Naive thymus-derived CD8-positive, alpha-beta T cell (primary cell): Measurements from ENCODE around the gene SOX8. TPM values are rescaled to one million over a fixed set of nuclear protein-coding genes. Genes with fewer than 3 reads are reported as not detected.

Source experiments
- ATAC-seq, 2 donors: fragments of 150-1000 bp; cut with Tn5 transposase in 1 of 2; sonication (Bioruptor Pico), chemical (Tn5 transposase) in 1 of 2; 1 replicate in 1 of 2; 2 replicates in 1 of 2; pipeline ENCODE4 v1.10.0; 2021; ENCODE audit warnings: mild to moderate bottlenecking in 2 of 2, moderate library complexity in 2 of 2
- POLR2A ChIA-PET: fragments of 350-600 bp; sonication (Branson Sonifier 250); formaldehyde crosslinking; loops from one replicate; lab custom pipeline; 2021; ENCODE audit warnings: antibody characterized with exemption; lab: Charles Lee
- DNase-seq, 10 donors: peaks; one replicate each; pipeline versions ENCODE4 v3.0.0 to v3.0.0-alpha.2; 2020 to 2022
- H3K27ac Mint-ChIP-seq, 10 donors: one replicate each; pipeline ENCODE4 v1.8.0; 2020 to 2022; ENCODE audit warnings: mild to moderate bottlenecking in 10 of 10, mixed read lengths in 10 of 10, moderate library complexity in 4 of 10, inconsistent platforms in 1 of 10
- H3K27me3 Mint-ChIP-seq, 5 donors: one replicate each; pipeline ENCODE4 v1.8.0; 2021 to 2022; ENCODE audit warnings: mixed read lengths in 5 of 5
- H3K36me3 Mint-ChIP-seq, 3 donors: one replicate each; pipeline ENCODE4 v1.8.0; 2020 to 2022; ENCODE audit warnings: mixed read lengths in 3 of 3, mild to moderate bottlenecking in 2 of 3, inconsistent platforms in 1 of 3
- H3K4me1 Mint-ChIP-seq, 4 donors: one replicate each; pipeline ENCODE4 v1.8.0; 2021 to 2022; ENCODE audit warnings: mixed read lengths in 4 of 4
- H3K4me3 Mint-ChIP-seq, 10 donors: one replicate each; pipeline ENCODE4 v1.8.0; 2020 to 2022; ENCODE audit warnings: mild to moderate bottlenecking in 10 of 10, mixed read lengths in 10 of 10, moderate library complexity in 6 of 10, inconsistent platforms in 1 of 10
- H3K9me3 Mint-ChIP-seq, 9 donors: one replicate each; pipeline ENCODE4 v1.8.0; 2020 to 2022; ENCODE audit warnings: mixed read lengths in 9 of 9, mild to moderate bottlenecking in 3 of 9, inconsistent platforms in 1 of 9, moderate library complexity in 1 of 9
- polyA plus RNA-seq, 3 donors: library from polyadenylated mRNA; unstranded; fragments of 300-500 nt; fragmentation: Illumina TruSeq; gene quantifications; one replicate each; pipeline ENCODE4 v1.2.3, GENCODE V29; 2021
- total RNA-seq, 8 experiments: library from RNA in 2 of 8; stranded (reverse) in 2 of 8; gene quantifications; one replicate each; pipeline ENCODE4 v1.2.3 and lab custom pipeline; 2021 to 2026

Gene SOX8
- total and polyA plus RNA-seq, 5 experiments from 2014 or later, result 1.3 to 5.1 (median 3.0) TPM

DNA sequence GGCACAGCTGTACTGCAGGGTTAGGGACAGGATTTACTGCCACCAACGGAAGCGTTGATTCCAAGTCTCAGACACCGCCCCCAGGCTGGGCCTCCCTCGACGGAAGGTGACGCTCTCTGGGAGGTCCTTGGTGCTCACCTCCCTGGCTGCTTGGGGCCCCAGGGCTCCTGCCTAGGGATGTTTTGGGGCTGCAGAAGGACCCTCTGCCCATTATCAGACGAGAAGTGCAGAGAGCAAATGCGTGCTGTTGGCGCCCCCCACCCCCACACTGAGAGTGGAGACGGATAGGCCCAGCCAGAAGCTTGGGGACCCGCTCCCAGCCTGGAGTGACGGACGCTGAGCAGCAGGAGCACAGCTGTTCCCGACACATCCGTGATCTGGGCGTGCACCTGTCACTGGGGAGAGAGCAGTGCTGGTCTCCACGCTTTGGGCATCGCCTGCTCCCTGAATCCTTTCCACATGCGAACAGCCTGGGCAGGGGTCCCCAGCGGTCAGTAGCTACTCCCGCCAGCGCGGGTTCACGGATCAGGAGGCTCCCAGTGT lies 5.1 kb upstream of the SOX8 start:
- peaks cover 10 to 39% (median 18%) of the 10 kb centered on the region in 4 donors for H3K4me1 Mint-ChIP-seq
- H3K36me3 Mint-ChIP-seq, result peaks cover 0 to 2% (median 0%) of the 10 kb centered on the region in 3 donors
- ATAC-seq (peak; percentile 45 to 73), DNase-seq (peak in 2 of 10 donors; percentile 39 to 43)
- H3K4me3 Mint-ChIP-seq, result no peak overlapping the region
- H3K27me3 Mint-ChIP-seq, result peaks cover 0 to 6% (median 0%) of the 10 kb centered on the region in 5 donors
- peaks cover 0 to 2% (median 0%) of the 10 kb centered on the region in 9 donors for H3K9me3 Mint-ChIP-seq
- peak overlapping the region in 2 of 10 donors; percentile 63 to 72 for H3K27ac Mint-ChIP-seq
- POLR2A ChIA-PET, result interaction anchor here (0.5 to 1.2 kb wide), 2 partner anchors 21 to 170 kb away, joined by 3 to 6 read pairs; no protein-coding TSS in a partner anchor

- Mint-ChIP-seq H3K4me3 (peak overlapping the region in 1 of 10 donors; percentile 25), H3K9me3 (peaks cover 0 to 2% (median 0%) of the 10 kb centered on the region in 9 donors), H3K27ac (peak overlapping the region in 2 of 10 donors; percentile 43 to 45), H3K36me3 (peaks cover 0 to 2% (median 0%) of the 10 kb centered on the region in 3 donors), H3K4me1 (peaks cover 7 to 37% (median 16%) of the 10 kb centered on the region in 4 donors), H3K27me3 (peaks cover 0 to 6% (median 0%) of the 10 kb centered on the region in 5 donors)
- ATAC-seq (no peak), DNase-seq (no peak)
- POLR2A ChIA-PET, result interaction anchor here (1.2 kb wide), 1 partner anchor 20 kb away, joined by 3 read pairs; no protein-coding TSS in a partner anchor
Measured at GRCh38 chr16:977081-977701, 4.4 kb upstream of the SOX8 start.

DNA sequence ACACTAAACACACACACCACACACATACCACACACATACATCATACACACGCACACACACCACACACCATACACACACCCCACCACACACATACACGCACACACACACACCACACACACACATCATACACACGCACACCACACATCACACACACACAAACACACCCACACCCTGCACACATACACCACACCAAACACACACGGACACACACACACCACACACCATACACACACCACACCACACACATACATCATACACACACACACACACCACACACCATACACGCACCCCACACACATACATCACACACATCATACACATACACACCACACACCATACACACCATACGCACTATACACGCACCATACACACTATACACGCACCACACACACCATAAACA lies 3.7 kb upstream of the SOX8 start:
- Mint-ChIP-seq H3K27me3 (peaks cover 0 to 6% (median 0%) of the 10 kb centered on the region in 5 donors), H3K4me3 (peak overlapping the region in 1 of 10 donors; percentile 26), H3K27ac (peak overlapping the region in 6 of 10 donors; percentile 4 to 54 (median 36)), H3K36me3 (peaks cover 0 to 2% (median 0%) of the 10 kb centered on the region in 3 donors), H3K9me3 (peaks cover 0 to 2% (median 0%) of the 10 kb centered on the region in 9 donors), H3K4me1 (peaks cover 7 to 40% (median 17%) of the 10 kb centered on the region in 4 donors)
- DNase-seq (no peak), ATAC-seq (no peak)
- POLR2A ChIA-PET, result interaction anchor here (9.0 kb wide), 1 partner anchor 23 kb away, joined by 171 read pairs; no protein-coding TSS in a partner anchor

- DNase-seq (no peak), ATAC-seq (no peak)
- H3K4me1 Mint-ChIP-seq, result peaks cover 7 to 41% (median 17%) of the 10 kb centered on the region in 4 donors
- H3K4me3 Mint-ChIP-seq, result peak overlapping the region in 1 of 10 donors; percentile 56
- H3K27me3 Mint-ChIP-seq, result peaks cover 0 to 6% (median 0%) of the 10 kb centered on the region in 5 donors
- peaks cover 0 to 2% (median 0%) of the 10 kb centered on the region in 3 donors for H3K36me3 Mint-ChIP-seq
- H3K27ac Mint-ChIP-seq, result peak overlapping the region in 3 of 10 donors; percentile 15 to 45 (median 20)
- peaks cover 0 to 2% (median 0%) of the 10 kb centered on the region in 9 donors for H3K9me3 Mint-ChIP-seq
- POLR2A ChIA-PET, result interaction anchor here (1.1 to 9.0 kb wide), 2 partner anchors 23 to 172 kb away, joined by 3 to 171 read pairs; no protein-coding TSS in a partner anchor
Measured at GRCh38 chr16:978403-978802, 3.2 kb upstream of the SOX8 start.

DNA sequence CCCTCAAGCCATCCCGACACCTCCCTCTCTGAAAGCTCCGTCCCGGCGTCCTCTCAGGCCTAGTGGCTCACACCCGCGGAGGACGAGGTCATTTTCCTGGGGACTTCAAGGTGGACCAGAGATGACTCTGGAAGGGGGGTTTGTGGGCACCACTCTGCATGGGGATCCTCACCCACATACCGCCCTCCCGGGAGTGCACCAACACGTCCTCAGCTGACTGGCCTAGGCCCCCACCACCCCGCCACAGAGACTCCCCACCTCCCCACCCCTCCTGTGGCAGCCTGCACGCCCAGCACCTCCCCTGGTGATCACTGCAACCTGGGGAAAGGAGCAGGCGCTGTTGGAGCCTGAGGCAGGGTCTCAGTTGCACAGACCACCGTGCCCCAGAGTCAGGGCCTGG lies 2.4 kb upstream of the SOX8 start:
- H3K27me3 Mint-ChIP-seq, result peaks cover 0 to 6% (median 0%) of the 10 kb centered on the region in 5 donors
- H3K9me3 Mint-ChIP-seq, result peaks cover 0 to 2% (median 0%) of the 10 kb centered on the region in 9 donors
- H3K4me3 Mint-ChIP-seq, result peak overlapping the region in 5 of 10 donors; percentile 15 to 75 (median 56)
- DNase-seq, result no peak
- H3K36me3 Mint-ChIP-seq, result peaks cover 0 to 2% (median 0%) of the 10 kb centered on the region in 3 donors
- POLR2A ChIA-PET, result interaction anchor here (1.1 to 9.0 kb wide), 2 partner anchors 22 to 172 kb away, joined by 3 to 171 read pairs; no protein-coding TSS in a partner anchor
- peak overlapping the region in 3 of 10 donors; percentile 13 to 59 (median 25) for H3K27ac Mint-ChIP-seq
- ATAC-seq, result no peak
- peaks cover 7 to 41% (median 17%) of the 10 kb centered on the region in 4 donors for H3K4me1 Mint-ChIP-seq

DNA sequence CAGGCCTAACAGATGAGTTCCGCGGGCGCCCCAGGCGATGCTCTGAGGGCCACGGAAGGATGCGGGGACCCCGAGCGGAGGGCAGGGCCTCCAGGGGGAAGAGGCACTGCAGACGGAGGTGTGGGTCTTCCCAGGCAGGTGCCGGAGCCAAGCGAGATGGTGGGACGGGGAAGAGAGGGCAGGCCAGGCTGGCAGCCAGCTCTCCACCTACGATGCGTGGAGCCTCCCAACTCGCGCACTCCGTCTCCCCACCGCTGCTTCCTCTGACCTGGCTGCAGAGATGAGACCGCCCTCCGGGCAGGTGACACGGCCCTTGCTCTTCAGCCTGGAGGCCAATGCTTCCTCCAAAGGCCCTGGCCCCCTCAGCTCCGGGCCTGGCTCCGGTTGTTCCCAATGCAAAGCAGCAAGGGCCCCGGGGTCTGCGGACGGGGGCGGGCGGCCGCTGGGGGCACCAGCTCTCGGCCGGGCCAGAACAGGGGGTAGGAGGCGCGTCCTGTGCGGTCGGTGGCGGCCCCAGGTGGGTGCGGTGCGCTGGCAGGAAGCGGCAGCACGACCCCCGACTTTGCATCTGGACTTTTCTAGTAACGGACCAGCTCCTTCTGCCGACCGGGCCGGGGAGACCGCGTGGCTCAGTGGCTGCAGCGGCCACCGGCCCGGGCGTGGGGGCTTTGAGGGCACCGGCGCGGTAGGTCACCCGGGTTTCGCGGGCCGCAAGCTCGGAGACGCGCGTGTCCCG lies 1.5 kb upstream of the SOX8 start:
- H3K27me3 Mint-ChIP-seq, result peaks cover 0 to 6% (median 0%) of the 10 kb centered on the region in 5 donors
- ATAC-seq, result no peak
- H3K4me1 Mint-ChIP-seq, result peaks cover 7 to 41% (median 16%) of the 10 kb centered on the region in 4 donors
- peak in 1 of 10 donors; percentile 27 for DNase-seq
- H3K9me3 Mint-ChIP-seq, result peaks cover 0 to 2% (median 0%) of the 10 kb centered on the region in 9 donors
- peak overlapping the region; percentile 32 to 80 (median 60) for H3K4me3 Mint-ChIP-seq
- peaks cover 0 to 2% (median 0%) of the 10 kb centered on the region in 3 donors for H3K36me3 Mint-ChIP-seq
- POLR2A ChIA-PET, result interaction anchor here (0.7 to 9.0 kb wide), 6 partner anchors 11 to 290 kb away, joined by 3 to 171 read pairs (median 4); partner anchors contain the start of gene WDR24
- peak overlapping the region in 2 of 10 donors; percentile 49 to 51 for H3K27ac Mint-ChIP-seq

- no peak for DNase-seq
Measured at GRCh38 chr16:980595-980854, 1.0 kb upstream of the SOX8 start.

GRCh38 chr16:982145-983043 lies 824 bp downstream of the SOX8 start:
- peaks cover 0 to 2% (median 0%) of the 10 kb centered on the region in 3 donors for H3K36me3 Mint-ChIP-seq
- H3K9me3 Mint-ChIP-seq, result peaks cover 0 to 2% (median 0%) of the 10 kb centered on the region in 9 donors
- ATAC-seq (peak; percentile 40 to 45), DNase-seq (peak in 1 of 10 donors; percentile 34)
- H3K27ac Mint-ChIP-seq, result peak overlapping the region in 1 of 10 donors; percentile 33
- peaks cover 2 to 25% (median 14%) of the 10 kb centered on the region in 4 donors for H3K4me1 Mint-ChIP-seq
- peaks cover 0 to 6% (median 0%) of the 10 kb centered on the region in 5 donors for H3K27me3 Mint-ChIP-seq
- peak overlapping the region; percentile 58 to 74 (median 68) for H3K4me3 Mint-ChIP-seq
- POLR2A ChIA-PET, result interaction anchor here (1.6 to 9.0 kb wide), 3 partner anchors 11 to 19 kb away, joined by 3 to 171 read pairs (median 30); partner anchors contain the start of gene LMF1

More at GRCh38 chr16:980595-980854, 1.0 kb upstream of the SOX8 start:
- H3K27me3 Mint-ChIP-seq, result peaks cover 0 to 6% (median 0%) of the 10 kb centered on the region in 5 donors
- peaks cover 7 to 41% (median 16%) of the 10 kb centered on the region in 4 donors for H3K4me1 Mint-ChIP-seq
- H3K27ac Mint-ChIP-seq, result no peak overlapping the region
- H3K4me3 Mint-ChIP-seq, result peak overlapping the region in 2 of 10 donors; percentile 3 to 72
- H3K36me3 Mint-ChIP-seq, result peaks cover 0 to 2% (median 0%) of the 10 kb centered on the region in 3 donors
- H3K9me3 Mint-ChIP-seq, result peaks cover 0 to 2% (median 0%) of the 10 kb centered on the region in 9 donors
- peak in 1 of 2 donors; percentile 39 for ATAC-seq
- POLR2A ChIA-PET, result interaction anchor here (0.6 to 9.0 kb wide), 9 partner anchors 9 to 490 kb away, joined by 3 to 171 read pairs (median 3); partner anchors contain the start of genes LMF1, WDR24 and WDR90

DNA sequence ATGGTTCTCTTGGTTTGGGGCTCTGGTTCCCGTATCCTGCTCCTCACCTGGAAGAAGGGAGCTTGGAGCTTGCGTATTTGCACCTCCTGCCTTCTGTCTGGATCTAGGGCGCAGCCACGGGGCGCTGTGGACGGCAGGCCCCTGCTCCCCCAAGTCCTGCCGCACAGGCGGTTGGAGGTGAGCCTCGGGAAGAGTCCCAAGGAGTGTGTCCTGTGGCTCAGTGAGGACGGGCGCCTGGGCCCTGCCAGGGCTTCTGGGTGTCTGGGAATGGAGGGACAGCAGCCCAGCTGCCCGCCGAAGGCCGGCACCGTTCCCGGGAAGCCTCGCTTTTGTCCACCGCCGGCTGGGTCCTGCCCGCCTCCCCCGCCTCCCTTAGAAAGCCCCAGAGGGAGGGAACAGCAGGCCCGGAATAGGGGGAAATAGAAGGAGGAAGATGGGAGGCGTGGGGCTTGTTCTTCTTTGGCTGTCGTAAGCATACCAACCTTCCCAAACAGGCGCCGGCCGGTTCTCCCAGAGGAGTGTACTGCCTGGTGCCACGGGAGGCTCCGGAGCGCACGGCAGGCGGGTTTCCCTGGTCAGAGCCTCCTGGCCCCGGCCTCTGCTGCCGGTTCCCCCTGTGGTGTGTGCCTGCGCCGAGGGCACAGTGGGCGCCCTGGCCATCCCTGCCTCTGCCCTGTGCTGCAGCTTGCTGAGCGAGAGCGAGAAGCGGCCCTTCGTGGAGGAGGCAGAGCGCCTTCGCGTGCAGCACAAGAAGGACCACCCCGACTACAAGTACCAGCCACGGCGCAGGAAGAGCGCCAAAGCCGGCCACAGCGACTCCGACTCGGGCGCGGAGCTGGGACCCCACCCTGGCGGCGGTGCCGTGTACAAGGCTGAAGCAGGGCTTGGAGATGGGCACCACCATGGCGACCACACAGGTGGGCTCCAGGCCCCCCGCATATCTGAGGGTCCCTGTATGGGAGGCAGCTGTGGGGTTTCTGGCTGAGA lies 1.8 kb downstream of the SOX8 start:
- POLR2A ChIA-PET, result interaction anchor here (9.0 kb wide), 1 partner anchor 18 kb away, joined by 171 read pairs; no protein-coding TSS in a partner anchor
- Mint-ChIP-seq H3K4me3 (peak overlapping the region; percentile 58 to 74 (median 68)), H3K36me3 (no peaks in the 10 kb centered on the region), H3K27me3 (peaks cover 0 to 2% (median 0%) of the 10 kb centered on the region in 5 donors), H3K27ac (no peak overlapping the region), H3K4me1 (peaks cover 0 to 18% (median 7%) of the 10 kb centered on the region in 4 donors), H3K9me3 (peaks cover 0 to 2% (median 0%) of the 10 kb centered on the region in 9 donors)
- ATAC-seq (no peak), DNase-seq (no peak)

GRCh38 chr16:984121-984694 lies 2.6 kb downstream of the SOX8 start:
- Mint-ChIP-seq H3K27me3 (peaks cover 0 to 2% (median 0%) of the 10 kb centered on the region in 5 donors), H3K36me3 (no peaks in the 10 kb centered on the region), H3K27ac (no peak overlapping the region), H3K4me3 (no peak overlapping the region), H3K4me1 (peaks cover 0 to 11% (median 7%) of the 10 kb centered on the region in 4 donors), H3K9me3 (peaks cover 0 to 2% (median 0%) of the 10 kb centered on the region in 9 donors)
- ATAC-seq, result no peak
- POLR2A ChIA-PET, result interaction anchor here (9.0 kb wide), 1 partner anchor 17 kb away, joined by 171 read pairs; no protein-coding TSS in a partner anchor
- no peak for DNase-seq
